ENCODE measurements around the gene OVOL3.
A peak's percentile ranks its signal among the peaks of the same experiment; 100 is the strongest.

Gene OVOL3

DNA sequence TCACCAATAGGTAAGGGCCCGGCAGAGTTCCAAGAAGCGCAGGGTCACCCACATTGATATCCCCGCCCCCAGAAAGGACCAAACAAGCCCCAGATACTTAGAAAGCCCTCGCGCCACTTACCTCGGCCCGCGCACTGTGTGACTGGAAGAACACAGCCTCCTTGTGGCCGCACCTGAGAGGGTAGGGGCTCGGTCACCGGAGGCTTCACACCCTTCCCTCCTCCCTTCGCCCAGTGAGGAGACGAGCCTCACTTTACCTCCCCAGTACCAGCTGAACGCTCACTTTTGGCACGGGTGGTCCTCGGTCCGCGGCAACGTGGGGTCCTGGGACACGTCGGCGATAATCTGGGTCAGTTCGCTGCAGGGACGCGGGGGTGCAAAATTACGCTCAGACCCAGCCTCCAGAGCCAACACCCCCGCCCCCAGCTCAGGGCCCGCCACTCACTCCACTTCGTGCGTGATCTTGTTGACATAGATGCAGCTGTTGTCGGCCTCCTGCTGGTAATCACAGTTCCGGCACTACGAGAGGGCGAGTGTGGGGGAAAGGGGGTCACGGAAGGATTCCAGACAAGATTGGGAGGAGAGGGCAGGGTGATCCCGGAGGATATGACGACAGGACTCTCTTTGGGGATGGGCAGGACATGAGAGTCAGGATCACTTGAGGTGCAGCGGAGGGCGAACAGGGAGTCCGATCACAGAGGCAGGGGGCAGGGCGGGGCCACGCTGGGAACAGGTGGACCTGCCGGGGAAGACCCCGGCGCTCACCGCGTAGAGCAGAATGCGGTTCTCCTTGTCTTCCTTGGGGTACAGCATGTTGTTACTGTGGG lies 3.2 kb downstream of the OVOL3 start:
- Histone ChIP-seq H3K36me3 (ENCODE audit: control insufficient read depth in 2 of 2, insufficient read depth in 2 of 2, low read length in 2 of 2) (peaks cover 2 to 21% of the 10 kb centered on the region in 2 donors), H3K4me3 (ENCODE audit: low read length in 2 of 2) (peak overlapping the region; percentile 87 to 95), H3K9ac (ENCODE audit: low read depth in 1 of 2, low read length in 2 of 2) (peak overlapping the region; percentile 82 to 92), H3K4me1 (ENCODE audit: control insufficient read depth in 2 of 2, insufficient read depth in 2 of 2, low read length in 2 of 2) (peaks cover 16 to 22% of the 10 kb centered on the region in 2 donors), H3K9me3 (ENCODE audit: control insufficient read depth in 2 of 2, low read length in 2 of 2) (no peaks in the 10 kb centered on the region), H3K27me3 (ENCODE audit: control insufficient read depth in 2 of 2, insufficient read depth in 2 of 2, low read length in 2 of 2) (no peaks in the 10 kb centered on the region), H3K27ac (ENCODE audit: low read depth in 2 of 2, low read length in 2 of 2) (peak overlapping the region; percentile 77 to 90)

- H3K36me3 ChIP-seq (ENCODE audit: control insufficient read depth in 2 of 2, insufficient read depth in 2 of 2, low read length in 2 of 2): peaks cover 6 to 23% of the 10 kb centered on the region in 2 donors
- H3K27ac ChIP-seq (ENCODE audit: low read depth in 2 of 2, low read length in 2 of 2): peak within 1 kb of the TSS; percentile 77 to 90
- peaks cover 16 to 22% of the 10 kb centered on the region in 2 donors for H3K4me1 ChIP-seq (ENCODE audit: control insufficient read depth in 2 of 2, insufficient read depth in 2 of 2, low read length in 2 of 2)
- peak within 1 kb of the TSS; percentile 82 to 92 for H3K9ac ChIP-seq (ENCODE audit: low read depth in 1 of 2, low read length in 2 of 2)
- no peaks in the 10 kb centered on the region for H3K27me3 ChIP-seq (ENCODE audit: control insufficient read depth in 2 of 2, insufficient read depth in 2 of 2, low read length in 2 of 2)
- peak within 1 kb of the TSS; percentile 87 to 95 for H3K4me3 ChIP-seq (ENCODE audit: low read length in 2 of 2)
- no peaks in the 10 kb centered on the region for H3K9me3 ChIP-seq (ENCODE audit: control insufficient read depth in 2 of 2, low read length in 2 of 2)
Measured at GRCh38 chr19:36114721-36115452, 3.9 kb downstream of the OVOL3 start, which contains the start of gene POLR2I. Gene POLR2I, minus strand, starts transcription at chr19:36114875. Its CDS starts 19 bp downstream, at chr19:36114856.

DNA sequence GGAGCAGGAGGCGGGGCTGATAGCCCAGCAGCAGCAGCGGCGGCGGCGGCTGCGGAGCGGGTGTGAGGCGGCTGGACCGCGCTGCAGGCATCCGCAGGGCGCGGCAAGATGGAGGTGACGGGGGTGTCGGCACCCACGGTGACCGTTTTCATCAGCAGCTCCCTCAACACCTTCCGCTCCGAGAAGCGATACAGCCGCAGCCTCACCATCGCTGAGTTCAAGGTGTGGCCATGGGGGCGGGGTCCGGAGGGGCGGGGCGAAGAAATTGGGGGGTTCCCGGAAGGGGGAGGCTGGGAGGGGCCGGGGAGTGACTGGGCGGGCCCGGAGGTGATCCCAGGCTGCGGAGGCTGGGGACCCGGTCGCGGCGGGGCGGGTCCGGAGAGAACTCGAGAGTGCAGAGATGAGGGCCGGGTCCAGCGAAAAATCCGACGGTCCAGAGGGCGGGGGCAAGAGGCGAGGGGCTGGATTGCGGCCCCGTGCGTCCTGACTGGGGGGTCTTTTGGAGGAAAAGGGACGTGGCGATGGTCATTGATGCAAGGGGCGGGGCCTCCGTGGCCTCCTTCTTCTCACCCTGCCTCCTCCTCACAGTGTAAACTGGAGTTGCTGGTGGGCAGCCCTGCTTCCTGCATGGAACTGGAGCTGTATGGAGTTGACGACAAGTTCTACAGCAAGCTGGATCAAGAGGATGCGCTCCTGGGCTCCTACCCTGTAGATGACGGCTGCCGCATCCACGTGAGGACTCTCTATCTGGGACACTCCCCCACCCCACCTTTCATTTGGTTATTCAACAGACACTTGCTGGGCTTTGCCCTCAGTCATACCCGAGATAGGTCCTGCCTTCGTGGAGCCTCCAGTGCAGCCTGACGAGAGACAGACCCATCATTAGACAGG lies 4.8 kb downstream of the OVOL3 start, which contains the start of gene TBCB:
Gene TBCB, plus strand, starts transcription at position 16 of the 891 bp plus-strand sequence. Its CDS starts 93 bp downstream, at position 109.
- Histone ChIP-seq H3K4me1 (ENCODE audit: control insufficient read depth in 2 of 2, insufficient read depth in 2 of 2, low read length in 2 of 2) (peaks cover 16 to 22% of the 10 kb centered on the region in 2 donors), H3K9ac (ENCODE audit: low read depth in 1 of 2, low read length in 2 of 2) (peak within 1 kb of the TSS; percentile 82 to 92), H3K36me3 (ENCODE audit: control insufficient read depth in 2 of 2, insufficient read depth in 2 of 2, low read length in 2 of 2) (peaks cover 6 to 23% of the 10 kb centered on the region in 2 donors), H3K4me3 (ENCODE audit: low read length in 2 of 2) (peak within 1 kb of the TSS; percentile 87 to 95), H3K27me3 (ENCODE audit: control insufficient read depth in 2 of 2, insufficient read depth in 2 of 2, low read length in 2 of 2) (no peaks in the 10 kb centered on the region), H3K9me3 (ENCODE audit: control insufficient read depth in 2 of 2, low read length in 2 of 2) (no peaks in the 10 kb centered on the region), H3K27ac (ENCODE audit: low read depth in 2 of 2, low read length in 2 of 2) (peak within 1 kb of the TSS; percentile 77 to 90)

DNA sequence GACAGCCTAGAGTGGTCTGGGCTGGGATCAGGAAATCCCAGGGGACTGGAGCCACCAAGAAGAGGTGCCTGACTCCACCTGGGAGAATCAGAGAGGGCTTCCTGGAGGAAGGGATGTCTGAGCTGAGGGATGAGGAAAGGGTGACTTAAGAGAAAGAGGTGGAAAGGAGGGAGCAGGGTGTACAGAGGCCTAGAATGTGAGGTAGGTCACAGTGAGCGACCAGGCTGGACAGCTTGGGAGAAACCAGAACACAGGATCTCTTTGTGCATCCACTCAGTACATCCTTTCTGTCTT lies 5.3 kb downstream of the OVOL3 start:
- Histone ChIP-seq H3K27ac (ENCODE audit: low read depth in 2 of 2, low read length in 2 of 2) (peak overlapping the region; percentile 77 to 90), H3K4me3 (ENCODE audit: low read length in 2 of 2) (peak overlapping the region; percentile 71 to 87), H3K27me3 (ENCODE audit: control insufficient read depth in 2 of 2, insufficient read depth in 2 of 2, low read length in 2 of 2) (no peaks in the 10 kb centered on the region), H3K4me1 (ENCODE audit: control insufficient read depth in 2 of 2, insufficient read depth in 2 of 2, low read length in 2 of 2) (peaks cover 16 to 22% of the 10 kb centered on the region in 2 donors), H3K9me3 (ENCODE audit: control insufficient read depth in 2 of 2, low read length in 2 of 2) (no peaks in the 10 kb centered on the region), H3K9ac (ENCODE audit: low read depth in 1 of 2, low read length in 2 of 2) (peak overlapping the region; percentile 20 to 82), H3K36me3 (ENCODE audit: control insufficient read depth in 2 of 2, insufficient read depth in 2 of 2, low read length in 2 of 2) (peaks cover 6 to 23% of the 10 kb centered on the region in 2 donors)

GRCh38 chr19:36120092-36120983 lies 9.4 kb downstream of the OVOL3 start:
- H3K4me3 ChIP-seq (ENCODE audit: low read length in 2 of 2): no peak overlapping the region
- H3K27me3 ChIP-seq (ENCODE audit: control insufficient read depth in 2 of 2, insufficient read depth in 2 of 2, low read length in 2 of 2): no peaks in the 10 kb centered on the region
- H3K4me1 ChIP-seq (ENCODE audit: control insufficient read depth in 2 of 2, insufficient read depth in 2 of 2, low read length in 2 of 2): peaks cover 7 to 10% of the 10 kb centered on the region in 2 donors
- H3K36me3 ChIP-seq (ENCODE audit: control insufficient read depth in 2 of 2, insufficient read depth in 2 of 2, low read length in 2 of 2): peaks cover 22 to 28% of the 10 kb centered on the region in 2 donors
- no peak overlapping the region for H3K27ac ChIP-seq (ENCODE audit: low read depth in 2 of 2, low read length in 2 of 2)
- H3K9me3 ChIP-seq (ENCODE audit: control insufficient read depth in 2 of 2, low read length in 2 of 2): no peaks in the 10 kb centered on the region
- H3K9ac ChIP-seq (ENCODE audit: low read depth in 1 of 2, low read length in 2 of 2): no peak overlapping the region

- no peak overlapping the region for H3K9ac ChIP-seq (ENCODE audit: low read depth in 1 of 2, low read length in 2 of 2)
- no peaks in the 10 kb centered on the region for H3K27me3 ChIP-seq (ENCODE audit: control insufficient read depth in 2 of 2, insufficient read depth in 2 of 2, low read length in 2 of 2)
- H3K27ac ChIP-seq (ENCODE audit: low read depth in 2 of 2, low read length in 2 of 2): no peak overlapping the region
- H3K4me3 ChIP-seq (ENCODE audit: low read length in 2 of 2): no peak overlapping the region
- H3K9me3 ChIP-seq (ENCODE audit: control insufficient read depth in 2 of 2, low read length in 2 of 2): no peaks in the 10 kb centered on the region
- H3K36me3 ChIP-seq (ENCODE audit: control insufficient read depth in 2 of 2, insufficient read depth in 2 of 2, low read length in 2 of 2): peaks cover 29 to 31% of the 10 kb centered on the region in 2 donors
- peaks cover 4 to 9% of the 10 kb centered on the region in 2 donors for H3K4me1 ChIP-seq (ENCODE audit: control insufficient read depth in 2 of 2, insufficient read depth in 2 of 2, low read length in 2 of 2)
Measured at GRCh38 chr19:36120984-36121358, 10.0 kb downstream of the OVOL3 start.

DNA sequence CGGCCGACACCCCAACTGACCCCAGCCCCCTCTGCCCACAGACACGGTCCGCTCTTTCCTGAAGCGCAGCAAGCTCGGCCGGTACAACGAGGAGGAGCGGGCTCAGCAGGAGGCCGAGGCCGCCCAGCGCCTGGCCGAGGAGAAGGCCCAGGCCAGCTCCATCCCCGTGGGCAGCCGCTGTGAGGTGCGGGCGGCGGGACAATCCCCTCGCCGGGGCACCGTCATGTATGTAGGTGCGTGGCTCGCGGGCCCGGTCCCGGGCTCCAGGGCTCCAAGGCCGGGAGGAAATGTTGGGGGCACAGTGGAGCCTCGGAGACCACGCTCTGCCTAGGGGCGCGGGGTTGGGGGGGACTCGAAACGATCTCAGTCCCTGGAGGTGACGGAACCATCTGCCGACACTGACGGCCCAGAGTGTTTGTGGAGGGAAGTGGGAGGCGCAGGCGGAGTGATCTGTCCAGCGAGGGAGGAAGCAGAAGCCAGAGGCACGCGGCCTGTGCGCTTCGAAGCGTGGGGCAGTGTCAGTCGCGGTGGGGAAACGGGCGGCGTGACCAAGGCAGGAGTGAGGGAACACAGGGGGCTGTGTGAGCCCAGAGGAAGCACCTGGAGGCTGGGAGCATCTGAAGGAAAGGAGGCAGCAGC lies 10.7 kb downstream of the OVOL3 start:
- Histone ChIP-seq H3K4me3 (ENCODE audit: low read length in 2 of 2) (no peak overlapping the region), H3K9ac (ENCODE audit: low read depth in 1 of 2, low read length in 2 of 2) (no peak overlapping the region), H3K9me3 (ENCODE audit: control insufficient read depth in 2 of 2, low read length in 2 of 2) (no peaks in the 10 kb centered on the region), H3K27me3 (ENCODE audit: control insufficient read depth in 2 of 2, insufficient read depth in 2 of 2, low read length in 2 of 2) (no peaks in the 10 kb centered on the region), H3K36me3 (ENCODE audit: control insufficient read depth in 2 of 2, insufficient read depth in 2 of 2, low read length in 2 of 2) (peaks cover 29 to 31% of the 10 kb centered on the region in 2 donors), H3K4me1 (ENCODE audit: control insufficient read depth in 2 of 2, insufficient read depth in 2 of 2, low read length in 2 of 2) (peaks cover 0 to 3% of the 10 kb centered on the region in 2 donors), H3K27ac (ENCODE audit: low read depth in 2 of 2, low read length in 2 of 2) (no peak overlapping the region)

DNA sequence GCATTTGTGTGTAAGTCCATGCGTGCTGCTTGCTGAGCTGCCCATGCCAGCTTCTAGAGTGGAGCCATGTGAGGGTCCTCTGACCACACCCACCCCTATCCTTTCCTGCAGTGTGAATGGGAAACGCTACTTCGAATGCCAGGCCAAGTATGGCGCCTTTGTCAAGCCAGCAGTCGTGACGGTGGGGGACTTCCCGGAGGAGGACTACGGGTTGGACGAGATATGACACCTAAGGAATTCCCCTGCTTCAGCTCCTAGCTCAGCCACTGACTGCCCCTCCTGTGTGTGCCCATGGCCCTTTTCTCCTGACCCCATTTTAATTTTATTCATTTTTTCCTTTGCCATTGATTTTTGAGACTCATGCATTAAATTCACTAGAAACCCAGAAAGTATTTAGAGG lies 14.6 kb downstream of the OVOL3 start:
- Histone ChIP-seq H3K9ac (ENCODE audit: low read depth in 1 of 2, low read length in 2 of 2) (no peak overlapping the region), H3K36me3 (ENCODE audit: control insufficient read depth in 2 of 2, insufficient read depth in 2 of 2, low read length in 2 of 2) (peaks cover 25% of the 10 kb centered on the region in 2 donors), H3K9me3 (ENCODE audit: control insufficient read depth in 2 of 2, low read length in 2 of 2) (no peaks in the 10 kb centered on the region), H3K27ac (ENCODE audit: low read depth in 2 of 2, low read length in 2 of 2) (no peak overlapping the region), H3K4me1 (ENCODE audit: control insufficient read depth in 2 of 2, insufficient read depth in 2 of 2, low read length in 2 of 2) (peaks cover 10% of the 10 kb centered on the region in 2 donors), H3K4me3 (ENCODE audit: low read length in 2 of 2) (no peak overlapping the region), H3K27me3 (ENCODE audit: control insufficient read depth in 2 of 2, insufficient read depth in 2 of 2, low read length in 2 of 2) (no peaks in the 10 kb centered on the region)

- Histone ChIP-seq H3K27ac (ENCODE audit: low read depth in 2 of 2, low read length in 2 of 2) (peak overlapping the region; percentile 89 to 94), H3K27me3 (ENCODE audit: control insufficient read depth in 2 of 2, insufficient read depth in 2 of 2, low read length in 2 of 2) (no peaks in the 10 kb centered on the region), H3K4me3 (ENCODE audit: low read length in 2 of 2) (peak overlapping the region; percentile 73 to 80), H3K4me1 (ENCODE audit: control insufficient read depth in 2 of 2, insufficient read depth in 2 of 2, low read length in 2 of 2) (peaks cover 13 to 15% of the 10 kb centered on the region in 2 donors), H3K9ac (ENCODE audit: low read depth in 1 of 2, low read length in 2 of 2) (peak overlapping the region; percentile 77 to 82), H3K36me3 (ENCODE audit: control insufficient read depth in 2 of 2, insufficient read depth in 2 of 2, low read length in 2 of 2) (peaks cover 13 to 18% of the 10 kb centered on the region in 2 donors), H3K9me3 (ENCODE audit: control insufficient read depth in 2 of 2, low read length in 2 of 2) (no peaks in the 10 kb centered on the region)
Measured at GRCh38 chr19:36128392-36128736, 17.4 kb downstream of the OVOL3 start.
